Esophagus muscularis mucosa (tissue), 3 donors: Measurements from ENCODE around the gene HOXB8.

Experiments used
- POLR2A ChIP-seq: fragments of 450-650 bp; IDR thresholded peaks from one replicate; pipeline ENCODE4 v1.6.1; 2017; ENCODE audit warnings: antibody characterized with exemption, moderate library complexity, mild to moderate bottlenecking, low read depth
- TF ChIP-seq, protein P1 (sequence below), 3 experiments: fragments of 200-600 bp in 2 of 3; fragments of 450-650 bp in 1 of 3; sonication (generic) in 2 of 3; IDR thresholded peaks; one replicate each; pipeline ENCODE4 v1.5.1; 2017 to 2019; ENCODE audit warnings: antibody characterized with exemption in 3 of 3, mild to moderate bottlenecking in 2 of 3, moderate library complexity in 1 of 3

DNA sequence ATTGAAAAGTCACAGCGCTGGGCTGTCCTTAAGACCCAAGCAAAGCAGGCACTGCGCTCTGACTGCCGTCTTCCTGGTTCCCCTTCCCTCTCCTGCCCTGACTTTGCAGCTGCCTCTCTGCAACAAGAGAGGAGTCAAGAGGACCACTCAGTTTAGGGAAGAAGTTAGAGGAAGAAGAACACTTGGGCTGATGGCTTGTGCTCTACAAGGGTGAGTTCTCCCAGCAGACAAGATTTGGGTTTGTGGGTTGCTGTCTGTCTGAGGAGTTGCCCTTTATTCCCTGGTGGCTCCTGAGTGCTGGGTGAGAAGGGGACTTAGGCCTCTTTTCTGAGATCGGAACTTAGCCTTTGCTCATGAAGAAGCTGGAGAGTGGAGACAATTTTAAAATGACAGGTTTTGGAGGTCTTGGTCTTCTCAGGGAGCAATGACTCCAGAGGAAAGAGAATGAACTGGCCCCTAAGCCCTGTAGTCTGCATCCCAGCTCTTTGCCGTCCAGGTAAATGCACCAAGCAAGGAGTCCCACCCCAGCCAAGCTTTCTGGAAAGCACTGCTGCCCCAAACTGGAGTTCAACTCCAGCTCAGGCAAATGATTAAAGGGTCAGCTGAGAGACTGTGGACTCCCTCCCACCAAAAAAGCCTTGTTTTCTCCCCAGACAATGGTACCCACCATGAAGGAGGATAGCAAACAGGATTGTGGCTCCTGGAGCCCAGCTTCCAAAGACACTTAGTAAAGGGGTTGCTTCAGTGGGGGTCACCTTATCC lies 13.7 kb upstream of the HOXB8 start:
- TF ChIP-seq, protein P1, sequence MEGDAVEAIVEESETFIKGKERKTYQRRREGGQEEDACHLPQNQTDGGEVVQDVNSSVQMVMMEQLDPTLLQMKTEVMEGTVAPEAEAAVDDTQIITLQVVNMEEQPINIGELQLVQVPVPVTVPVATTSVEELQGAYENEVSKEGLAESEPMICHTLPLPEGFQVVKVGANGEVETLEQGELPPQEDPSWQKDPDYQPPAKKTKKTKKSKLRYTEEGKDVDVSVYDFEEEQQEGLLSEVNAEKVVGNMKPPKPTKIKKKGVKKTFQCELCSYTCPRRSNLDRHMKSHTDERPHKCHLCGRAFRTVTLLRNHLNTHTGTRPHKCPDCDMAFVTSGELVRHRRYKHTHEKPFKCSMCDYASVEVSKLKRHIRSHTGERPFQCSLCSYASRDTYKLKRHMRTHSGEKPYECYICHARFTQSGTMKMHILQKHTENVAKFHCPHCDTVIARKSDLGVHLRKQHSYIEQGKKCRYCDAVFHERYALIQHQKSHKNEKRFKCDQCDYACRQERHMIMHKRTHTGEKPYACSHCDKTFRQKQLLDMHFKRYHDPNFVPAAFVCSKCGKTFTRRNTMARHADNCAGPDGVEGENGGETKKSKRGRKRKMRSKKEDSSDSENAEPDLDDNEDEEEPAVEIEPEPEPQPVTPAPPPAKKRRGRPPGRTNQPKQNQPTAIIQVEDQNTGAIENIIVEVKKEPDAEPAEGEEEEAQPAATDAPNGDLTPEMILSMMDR (IDR thresholded peaks at IDR 0.05) = no peak
- TF ChIP-seq POLR2A = no peak
